HL-60 (cell line): ENCODE data around the gene KRTAP5-11.

Source experiments
- DNase-seq, 2 experiments: peaks; one replicate each; pipeline ENCODE4 v3.0.0-alpha.2; 2010 to 2020; ENCODE audit warnings: low read depth in 1 of 2, low spot score in 1 of 2
- H3K27ac ChIP-seq: fragments of 250-450 bp; sonication (Bioruptor Pico); replicated peaks from 2 replicates; pipeline ENCODE4 v1.5.1; 2020; ENCODE audit warnings: mild to moderate bottlenecking, moderate library complexity
- H3K27me3 ChIP-seq: fragments of 250-450 bp; sonication (Bioruptor Pico); 2 replicates; pipeline ENCODE4 v1.5.1; 2021; ENCODE audit warnings: mild to moderate bottlenecking, moderate library complexity; ENCODE audit not compliant: insufficient read depth, poor library complexity, severe bottlenecking
- H3K4me3 ChIP-seq: replicated peaks from 2 replicates; pipeline ENCODE4 v1.5.1; 2011; ENCODE audit warnings: mild to moderate bottlenecking, control low read depth, low read length; ENCODE audit not compliant: insufficient read depth
- CTCF ChIP-seq: IDR thresholded peaks from one replicate; pipeline ENCODE4 v1.5.1; 2011; ENCODE audit warnings: low read length, control low read depth, inconsistent platforms; ENCODE audit not compliant: insufficient read depth
- GABPA ChIP-seq: IDR thresholded peaks from 2 replicates; pipeline ENCODE4 v1.6.1; 2012; ENCODE audit warnings: low read depth
- POLR2AphosphoS5 ChIP-seq: IDR thresholded peaks from 2 replicates; pipeline ENCODE4 v1.6.1; 2012; ENCODE audit warnings: low read depth
- REST ChIP-seq: IDR thresholded peaks from 2 replicates; pipeline ENCODE4 v1.6.1; 2012; ENCODE audit warnings: low read depth; ENCODE audit not compliant: insufficient replicate concordance
- SPI1 ChIP-seq: IDR thresholded peaks from 2 replicates; pipeline ENCODE4 v1.6.1; 2012; ENCODE audit warnings: low read depth, mild to moderate bottlenecking, borderline replicate concordance

KRTAP5-11 gene

GRCh38 chr11:71556018-71556417 lies 26.7 kb downstream of the KRTAP5-11 start:
- H3K27ac ChIP-seq, result no peak overlapping the region
- no peak overlapping the region for H3K4me3 ChIP-seq
- no peak for DNase-seq
- H3K27me3 ChIP-seq, result no peaks in the 10 kb centered on the region
- TF ChIP-seq SPI1 (no peak), CTCF (no peak), GABPA (no peak), REST (no peak), POLR2AphosphoS5 (no peak)

GRCh38 chr11:71555508-71555907 lies 27.2 kb downstream of the KRTAP5-11 start:
- TF ChIP-seq CTCF (no peak), GABPA (no peak), POLR2AphosphoS5 (no peak), SPI1 (no peak), REST (no peak)
- Histone ChIP-seq H3K27me3 (no peaks in the 10 kb centered on the region), H3K4me3 (no peak overlapping the region), H3K27ac (no peak overlapping the region)
- DNase-seq, result no peak

- no peak for DNase-seq
- Histone ChIP-seq H3K27me3 (no peaks in the 10 kb centered on the region), H3K4me3 (no peak overlapping the region), H3K27ac (no peak overlapping the region)
- no peak for TF ChIP-seq CTCF
- no peak for TF ChIP-seq GABPA
- TF ChIP-seq REST, result no peak
- no peak for TF ChIP-seq POLR2AphosphoS5
- TF ChIP-seq SPI1, result no peak
Measured at GRCh38 chr11:71554996-71555395, 27.7 kb downstream of the KRTAP5-11 start.
